ENCODE measurements around the gene ITGA2B. TPM values are rescaled to one million over a fixed set of nuclear protein-coding genes. Genes with fewer than 3 reads are reported as not detected.
A peak's percentile ranks its signal among the peaks of the same experiment; 100 is the strongest.
"Not testable (repeated sequence)": the region's sequence is repeated elsewhere in the genome, so short reads cannot be mapped to it uniquely, and the experiment has no call there.

Gene ITGA2B
- total and polyA plus RNA-seq, 2 of the 13 experiments (the other 11 are each of a cell fraction or from before 2014, with no cell fraction given): 0.38 to 1.1 TPM

DNA sequence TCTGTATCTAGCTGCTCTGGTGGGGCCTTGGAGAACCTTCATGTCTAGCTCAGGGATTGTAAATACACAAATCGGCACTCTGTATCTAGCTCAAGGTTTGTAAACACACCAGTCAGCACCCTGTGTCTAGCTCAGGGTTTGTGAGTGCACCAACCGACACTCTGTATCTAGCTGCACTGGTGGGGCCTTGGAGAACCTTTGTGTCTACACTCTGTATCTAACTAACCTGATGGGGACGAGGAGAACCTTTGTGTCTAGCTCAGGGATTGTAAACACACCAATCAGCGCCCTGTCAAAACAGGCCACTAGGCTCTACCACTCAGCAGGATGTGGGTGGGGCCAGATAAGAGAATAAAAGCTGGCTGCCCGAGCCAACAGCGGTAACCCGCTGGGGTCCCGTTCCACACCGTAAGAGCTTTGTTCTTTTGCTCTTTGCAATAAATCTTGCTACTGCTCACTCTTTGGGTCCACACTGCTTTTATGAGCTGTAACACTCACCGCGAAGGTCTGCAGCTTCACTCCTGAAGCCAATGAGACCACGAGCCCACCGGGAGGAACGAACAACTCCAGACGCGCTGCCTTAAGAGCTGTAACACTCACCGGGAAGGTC lies 19.9 kb downstream of the ITGA2B start (continued):
- TF ChIP-seq MIXL1 (CRISPR knock-in tag; IDR thresholded peaks at IDR 0.05) (0 out of 2 replicates have a peak, but pooled peaks have one; percentile 11), SETDB1 (CRISPR knock-in tag; IDR thresholded peaks at IDR 0.05; ENCODE audit: borderline replicate concordance) (peak; percentile 80; the same call in 1 of the 2 replicates), ZNF556 (CRISPR knock-in tag; IDR thresholded peaks at IDR 0.05; ENCODE audit: borderline replicate concordance) (peak; percentile 33; the same call in 1 of the 2 replicates), HNF4G (CRISPR knock-in tag; IDR thresholded peaks at IDR 0.05; ENCODE audit: borderline replicate concordance, low read depth) (0 out of 2 replicates have a peak, but pooled peaks have one; percentile 15), FOXP1 (IDR thresholded peaks at IDR 0.05) (peak; percentile 68), FOXP1 (CRISPR knock-in tag; IDR thresholded peaks at IDR 0.05) (peak; percentile 69), NFYC (CRISPR knock-in tag; IDR thresholded peaks at IDR 0.05) (peak; percentile 86), SP5 (CRISPR knock-in tag; IDR thresholded peaks at IDR 0.05; ENCODE audit: borderline replicate concordance, low read depth) (peak; percentile 36; the same call in 1 of the 2 replicates), HDAC1 (CRISPR knock-in tag; IDR thresholded peaks at IDR 0.05) (peak; percentile 51), ZFP82 (CRISPR knock-in tag; IDR thresholded peaks at IDR 0.05; ENCODE audit: borderline replicate concordance) (0 out of 2 replicates have a peak, but pooled peaks have one; percentile 47), MIER2 (CRISPR knock-in tag; IDR thresholded peaks at IDR 0.05) (0 out of 2 replicates have a peak, but pooled peaks have one; percentile 25), ZBTB38 (CRISPR knock-in tag; IDR thresholded peaks at IDR 0.05) (peak; percentile 95), TOE1 (CRISPR knock-in tag; IDR thresholded peaks at IDR 0.05) (peak; percentile 36; the same call in 1 of the 2 replicates), ZBTB7B (CRISPR knock-in tag; IDR thresholded peaks at IDR 0.05) (peak; percentile 31; the same call in 1 of the 2 replicates), FOXA1 (CRISPR knock-in tag; IDR thresholded peaks at IDR 0.05) (peak; percentile 41), KLF16 (CRISPR knock-in tag; IDR thresholded peaks at IDR 0.05) (peak in 1 of 2 experiments; percentile 61; a peak in 1 of 4 replicates), POGZ (CRISPR knock-in tag; IDR thresholded peaks at IDR 0.05) (peak; percentile 96), ZNF605 (CRISPR knock-in tag; IDR thresholded peaks at IDR 0.05) (peak; percentile 88), SOX13 (CRISPR knock-in tag; conservative IDR thresholded peaks at IDR 0.05 in 1 of 2, IDR thresholded peaks at IDR 0.05 in 1 of 2) (peak in 1 of 2 experiments; percentile 63; a peak in 2 of 4 replicates), PAXIP1 (CRISPR knock-in tag; conservative IDR thresholded peaks at IDR 0.05) (peak; percentile 63), SP4 (CRISPR knock-in tag; IDR thresholded peaks at IDR 0.05) (0 out of 2 replicates have a peak, but pooled peaks have one; percentile 59)
- not testable (repeated sequence) for TF ChIP-seq HNF4G (IDR thresholded peaks at IDR 0.05; ENCODE audit: borderline replicate concordance, low read depth, low read length); FOXA1 (IDR thresholded peaks at IDR 0.05); SOX13 (IDR thresholded peaks at IDR 0.05)
- TF ChIP-seq, protein P1, sequence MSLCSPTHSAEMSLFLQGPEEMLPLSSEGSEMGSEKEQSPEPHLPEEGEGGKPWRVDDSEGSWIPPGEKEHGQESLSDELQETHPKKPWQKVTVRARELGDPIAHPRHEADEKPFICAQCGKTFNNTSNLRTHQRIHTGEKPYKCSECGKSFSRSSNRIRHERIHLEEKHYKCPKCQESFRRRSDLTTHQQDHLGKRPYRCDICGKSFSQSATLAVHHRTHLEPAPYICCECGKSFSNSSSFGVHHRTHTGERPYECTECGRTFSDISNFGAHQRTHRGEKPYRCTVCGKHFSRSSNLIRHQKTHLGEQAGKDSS (CRISPR knock-in tag; IDR thresholded peaks at IDR 0.05; ENCODE audit: borderline replicate concordance, low read depth): peak; percentile 27; the same call in 1 of the 2 replicates
- TF ChIP-seq, protein P2, sequence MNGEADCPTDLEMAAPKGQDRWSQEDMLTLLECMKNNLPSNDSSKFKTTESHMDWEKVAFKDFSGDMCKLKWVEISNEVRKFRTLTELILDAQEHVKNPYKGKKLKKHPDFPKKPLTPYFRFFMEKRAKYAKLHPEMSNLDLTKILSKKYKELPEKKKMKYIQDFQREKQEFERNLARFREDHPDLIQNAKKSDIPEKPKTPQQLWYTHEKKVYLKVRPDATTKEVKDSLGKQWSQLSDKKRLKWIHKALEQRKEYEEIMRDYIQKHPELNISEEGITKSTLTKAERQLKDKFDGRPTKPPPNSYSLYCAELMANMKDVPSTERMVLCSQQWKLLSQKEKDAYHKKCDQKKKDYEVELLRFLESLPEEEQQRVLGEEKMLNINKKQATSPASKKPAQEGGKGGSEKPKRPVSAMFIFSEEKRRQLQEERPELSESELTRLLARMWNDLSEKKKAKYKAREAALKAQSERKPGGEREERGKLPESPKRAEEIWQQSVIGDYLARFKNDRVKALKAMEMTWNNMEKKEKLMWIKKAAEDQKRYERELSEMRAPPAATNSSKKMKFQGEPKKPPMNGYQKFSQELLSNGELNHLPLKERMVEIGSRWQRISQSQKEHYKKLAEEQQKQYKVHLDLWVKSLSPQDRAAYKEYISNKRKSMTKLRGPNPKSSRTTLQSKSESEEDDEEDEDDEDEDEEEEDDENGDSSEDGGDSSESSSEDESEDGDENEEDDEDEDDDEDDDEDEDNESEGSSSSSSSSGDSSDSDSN (CRISPR knock-in tag; IDR thresholded peaks at IDR 0.05): 0 out of 2 replicates have a peak, but pooled peaks have one; percentile 51
